SK-N-SH (cell line): ENCODE results near the gene IGFALS. TPM values are rescaled to one million over a fixed set of nuclear protein-coding genes. Genes with fewer than 3 reads are reported as not detected.

Source experiments
- CTCF ChIA-PET: fragments of 300-600, 350-600 bp; formaldehyde crosslinking; extraction: SDS; loops from one replicate; lab custom pipeline; 2021; lab: Yijun Ruan, JAX
- POLR2A ChIA-PET: fragments of 350-600 bp; sonication (Branson Sonifier 250); formaldehyde crosslinking; extraction: SDS; loops from one replicate; lab custom pipeline; 2020; ENCODE audit warnings: antibody characterized with exemption, inconsistent platforms; lab: Yijun Ruan, JAX
- DNase-seq: peaks from one replicate; pipeline ENCODE4 v3.0.0; 2012
- H2AFZ ChIP-seq: fragments of 200-600 bp; sonication (generic); 2 replicates; pipeline ENCODE4 v1.8.1; 2016; ENCODE audit warnings: antibody characterized with exemption, mild to moderate bottlenecking, low read depth
- H3F3A ChIP-seq: fragments of 200-600 bp; sonication (generic); replicated peaks from 2 replicates; pipeline ENCODE3; 2016; ENCODE audit warnings: antibody characterized with exemption, mild to moderate bottlenecking; ENCODE audit not compliant: insufficient read depth
- H3K27ac ChIP-seq, 2 experiments: fragments of 200-500 bp in 1 of 2; fragments of 200-600 bp in 1 of 2; sonication (Bioruptor generic) in 1 of 2; sonication (generic), shearing (Covaris generic) in 1 of 2; 2 replicates each; pipeline versions ENCODE4 v1.5.1 to v1.6.1; 2014 to 2016; ENCODE audit warnings: low read depth in 2 of 2, inconsistent platforms in 1 of 2, low read length in 1 of 2, mild to moderate bottlenecking in 1 of 2, mixed read lengths in 1 of 2
- H3K27me3 ChIP-seq: fragments of 200-600 bp; sonication (generic), shearing (Covaris generic); 2 replicates; pipeline ENCODE4 v1.6.1; 2016; ENCODE audit warnings: mixed run types; ENCODE audit not compliant: insufficient read depth
- H3K36me3 ChIP-seq, 2 experiments: fragments of 200-500 bp in 1 of 2; fragments of 200-600 bp in 1 of 2; sonication (Bioruptor generic) in 1 of 2; sonication (generic) in 1 of 2; replicated peaks in 1 of 2; 2 replicates each; pipeline versions ENCODE3 to v1.5.1; 2014 to 2016; ENCODE audit warnings: low read length in 1 of 2, mild to moderate bottlenecking in 1 of 2; ENCODE audit not compliant: insufficient read depth in 2 of 2, control insufficient read depth in 1 of 2
- H3K4me1 ChIP-seq, 2 experiments: fragments of 200-500 bp in 1 of 2; fragments of 200-600 bp in 1 of 2; sonication (Bioruptor generic) in 1 of 2; sonication (generic), shearing (Covaris generic) in 1 of 2; 2 replicates each; pipeline versions ENCODE4 v1.5.1 to v1.6.1; 2014 to 2016; ENCODE audit warnings: low read depth in 1 of 2, low read length in 1 of 2, mixed run types in 1 of 2; ENCODE audit not compliant: insufficient read depth in 2 of 2, control insufficient read depth in 1 of 2
- H3K4me2 ChIP-seq: fragments of 200-600 bp; sonication (generic), shearing (Covaris generic); 2 replicates; pipeline ENCODE4 v1.6.1; 2017; ENCODE audit warnings: mixed run types
- H3K4me3 ChIP-seq, 2 experiments: fragments of 200-500 bp in 1 of 2; fragments of 200-600 bp in 1 of 2; sonication (Bioruptor generic) in 1 of 2; sonication (generic), shearing (Covaris generic) in 1 of 2; 2 replicates each; pipeline versions ENCODE4 v1.5.1 to v1.8.1; 2014 to 2016; ENCODE audit warnings: low read depth in 2 of 2, inconsistent platforms in 1 of 2, low read length in 1 of 2, mild to moderate bottlenecking in 1 of 2, mixed read lengths in 1 of 2, moderate library complexity in 1 of 2
- H3K79me2 ChIP-seq: fragments of 200-600 bp; sonication (generic); 2 replicates; pipeline ENCODE4 v1.8.1; 2017; ENCODE audit warnings: mild to moderate bottlenecking; ENCODE audit not compliant: insufficient read depth
- H3K9ac ChIP-seq: fragments of 200-600 bp; sonication (generic); 2 replicates; pipeline ENCODE4 v1.6.1; 2017; ENCODE audit warnings: mixed run types
- H3K9me2 ChIP-seq: fragments of 200-600 bp; sonication (generic); 2 replicates; pipeline ENCODE4 v1.6.1; 2017; ENCODE audit warnings: mixed run types
- H3K9me3 ChIP-seq: fragments of 200-600 bp; sonication (generic); 2 replicates; pipeline ENCODE4 v1.6.1; 2017; ENCODE audit warnings: mixed run types, mild to moderate bottlenecking, moderate library complexity
- H4K20me1 ChIP-seq: fragments of 200-600 bp; sonication (generic); 2 replicates; pipeline ENCODE4 v1.6.1; 2017; ENCODE audit warnings: mild to moderate bottlenecking, mixed run types; ENCODE audit not compliant: insufficient read depth
- CHD2 ChIP-seq: fragments of 150-350 bp; IDR thresholded peaks from 2 replicates; pipeline ENCODE4 v1.6.1; 2018; ENCODE audit warnings: low read length; ENCODE audit not compliant: partially characterized antibody
- CTCF ChIP-seq: fragments of 200-600 bp; sonication (generic); IDR thresholded peaks from 2 replicates; pipeline ENCODE4 v1.6.1; 2017; ENCODE audit warnings: antibody characterized with exemption, mild to moderate bottlenecking, moderate library complexity
- FOXJ3 ChIP-seq: sonication (generic); formaldehyde crosslinking; IDR thresholded peaks from 2 replicates; pipeline ENCODE4 v1.5.1; 2020; ENCODE audit warnings: mild to moderate bottlenecking, missing genetic modification reagents
- GABPA ChIP-seq: IDR thresholded peaks from 2 replicates; pipeline ENCODE4 v1.4.0; 2012; ENCODE audit warnings: low read depth, mild to moderate bottlenecking
- IRF3 ChIP-seq: fragments of 150-350 bp; IDR thresholded peaks from 2 replicates; pipeline ENCODE4 v1.6.1; 2016; ENCODE audit warnings: mild to moderate bottlenecking, low read depth, low read length
- MXI1 ChIP-seq: IDR thresholded peaks from 2 replicates; pipeline ENCODE4 v1.6.1; 2012; ENCODE audit warnings: mild to moderate bottlenecking, low read depth, low read length, improper control_type of control experiment
- NFIC ChIP-seq: IDR thresholded peaks from 2 replicates; pipeline ENCODE4 v1.4.0; 2012; ENCODE audit warnings: borderline replicate concordance
- POLR2AphosphoS5 ChIP-seq: IDR thresholded peaks from 2 replicates; pipeline ENCODE4 v1.6.1; 2012; ENCODE audit warnings: low read depth, low read length
- REST ChIP-seq: IDR thresholded peaks from 2 replicates; pipeline ENCODE4 v1.6.1; 2012; ENCODE audit warnings: mild to moderate bottlenecking, low read depth, low read length, moderate library complexity
- SIN3A ChIP-seq: IDR thresholded peaks from 2 replicates; pipeline ENCODE4 v1.6.1; 2012; ENCODE audit warnings: low read depth, mild to moderate bottlenecking, low read length, moderate library complexity, borderline replicate concordance
- USF1 ChIP-seq: IDR thresholded peaks from 2 replicates; pipeline ENCODE4 v1.4.0; 2012; ENCODE audit warnings: low read depth, borderline replicate concordance
- ZBTB33 ChIP-seq: IDR thresholded peaks from 2 replicates; pipeline ENCODE4 v1.4.0; 2012; ENCODE audit warnings: low read depth, borderline replicate concordance
- WGBS: methylation state at CpG from one replicate; pipeline ENCODE4 v1.1.6; 2017; ENCODE audit warnings: low lambda C conversion rate; 5-methylcytosine and 5-hydroxymethylcytosine counted together
- polyA plus RNA-seq, 3 experiments: library from polyadenylated mRNA; depleted of rRNA; stranded (reverse); fragments of >200 nt; gene quantifications; 2 replicates each; pipeline ENCODE4 v1.2.3, GENCODE V29; 2012

IGFALS gene
- polyA plus RNA-seq, 1 of the 3 experiments (the other 2 are of a cell fraction): 0.02 TPM

GRCh38 chr16:1768767-1769401 lies 24.6 kb downstream of the IGFALS start (continued):
- TF ChIP-seq CTCF: no peak

GRCh38 chr16:1768061-1768766 lies 25.3 kb downstream of the IGFALS start:
- 95% methylated on average over 32 of the region's 41 CpGs for WGBS
- H3K9me3 ChIP-seq: no peaks in the 10 kb centered on the region
- TF ChIP-seq IRF3: no peak
- TF ChIP-seq CHD2: no peak
- TF ChIP-seq MXI1: no peak
- no peak for TF ChIP-seq USF1
- TF ChIP-seq ZBTB33: no peak
- TF ChIP-seq GABPA: no peak
- no peak for TF ChIP-seq REST
- no peak for TF ChIP-seq POLR2AphosphoS5
- TF ChIP-seq SIN3A: no peak
- no peak for TF ChIP-seq NFIC
- TF ChIP-seq FOXJ3 (CRISPR knock-in tag): no peak
- H3K36me3 ChIP-seq: peaks cover 6 to 57% of the 10 kb centered on the region in 2 experiments
- H3K4me2 ChIP-seq: no peak overlapping the region
- 0 out of 2 replicates have a peak, but pooled peaks cover 5% of the 10 kb centered on the region for H4K20me1 ChIP-seq
- ChIA-PET POLR2A (no interaction called here), CTCF (interaction anchor here (0.6 to 1.1 kb wide), 2 partner anchors 12 to 219 kb away, joined by 3 read pairs; no protein-coding TSS in a partner anchor)
- H3K4me3 ChIP-seq: no peak overlapping the region
- no peak overlapping the region for H3K27ac ChIP-seq
- DNase-seq: no peak
- H3K79me2 ChIP-seq: peaks cover 9% of the 10 kb centered on the region; the same call in 1 of the 2 replicates
- H3F3A ChIP-seq: peaks cover 11% of the 10 kb centered on the region
- H2AFZ ChIP-seq: no peak overlapping the region
- H3K4me1 ChIP-seq: peaks cover 0 to 19% of the 10 kb centered on the region in 2 experiments; a peak in 1 of 4 replicates
- no peaks in the 10 kb centered on the region for H3K9me2 ChIP-seq
- H3K9ac ChIP-seq: no peak overlapping the region
- no peaks in the 10 kb centered on the region for H3K27me3 ChIP-seq
